KMS-11 (cell line): Measurements from ENCODE around the gene UBE2M.
"Not testable (repeated sequence)": the region's sequence is repeated elsewhere in the genome, so short reads cannot be mapped to it uniquely, and the experiment has no call there.

Source experiments
- H2AFZ ChIP-seq: fragments of 200-600 bp; sonication (generic); 2 replicates; pipeline ENCODE4 v1.6.1; 2016; ENCODE audit warnings: antibody characterized with exemption, mixed run types, low read depth
- H3K27ac ChIP-seq: fragments of 200-600 bp; sonication (generic); 2 replicates; pipeline ENCODE4 v1.6.1; 2016; ENCODE audit warnings: mild to moderate bottlenecking, mixed run types
- H3K27me3 ChIP-seq: fragments of 200-600 bp; sonication (generic); 2 replicates; pipeline ENCODE4 v1.6.1; 2017; ENCODE audit warnings: mild to moderate bottlenecking, low read depth, mixed run types, moderate library complexity; ENCODE audit not compliant: insufficient read depth
- H3K36me3 ChIP-seq: fragments of 200-600 bp; sonication (generic); 2 replicates; pipeline ENCODE4 v1.6.1; 2017; ENCODE audit warnings: mild to moderate bottlenecking, mixed run types; ENCODE audit not compliant: insufficient read depth
- H3K4me1 ChIP-seq: fragments of 200-600 bp; sonication (generic); 2 replicates; pipeline ENCODE4 v1.6.1; 2016; ENCODE audit warnings: mild to moderate bottlenecking, low read depth, mixed run types; ENCODE audit not compliant: poor library complexity, severe bottlenecking
- H3K4me2 ChIP-seq: fragments of 200-600 bp; sonication (generic); 2 replicates; pipeline ENCODE4 v1.7.0; 2016; ENCODE audit warnings: mild to moderate bottlenecking, mixed run types
- H3K4me3 ChIP-seq: fragments of 200-600 bp; sonication (generic); IDR thresholded peaks from 2 replicates; pipeline ENCODE4 v1.6.1; 2017; ENCODE audit warnings: low read depth, low read length, mixed read lengths; ENCODE audit not compliant: insufficient read depth
- H3K79me2 ChIP-seq: fragments of 200-600 bp; sonication (generic); 2 replicates; pipeline ENCODE4 v1.6.1; 2016; ENCODE audit warnings: low read depth, mixed run types; ENCODE audit not compliant: insufficient read depth
- H3K9ac ChIP-seq: fragments of 200-600 bp; sonication (generic); 2 replicates; pipeline ENCODE4 v1.6.1; 2016; ENCODE audit warnings: mild to moderate bottlenecking, mixed run types
- H4K20me1 ChIP-seq: fragments of 200-600 bp; sonication (generic); 2 replicates; pipeline ENCODE4 v1.6.1; 2016; ENCODE audit warnings: mild to moderate bottlenecking, mixed run types; ENCODE audit not compliant: insufficient read depth
- TF ChIP-seq, protein P1 (sequence below): fragments of 200-600 bp; sonication (generic); conservative IDR thresholded peaks from 2 replicates; pipeline ENCODE4 v1.6.1; 2017; ENCODE audit warnings: low read depth, mild to moderate bottlenecking, antibody characterized with exemption, low read length, moderate library complexity, mixed read lengths

UBE2M gene

DNA sequence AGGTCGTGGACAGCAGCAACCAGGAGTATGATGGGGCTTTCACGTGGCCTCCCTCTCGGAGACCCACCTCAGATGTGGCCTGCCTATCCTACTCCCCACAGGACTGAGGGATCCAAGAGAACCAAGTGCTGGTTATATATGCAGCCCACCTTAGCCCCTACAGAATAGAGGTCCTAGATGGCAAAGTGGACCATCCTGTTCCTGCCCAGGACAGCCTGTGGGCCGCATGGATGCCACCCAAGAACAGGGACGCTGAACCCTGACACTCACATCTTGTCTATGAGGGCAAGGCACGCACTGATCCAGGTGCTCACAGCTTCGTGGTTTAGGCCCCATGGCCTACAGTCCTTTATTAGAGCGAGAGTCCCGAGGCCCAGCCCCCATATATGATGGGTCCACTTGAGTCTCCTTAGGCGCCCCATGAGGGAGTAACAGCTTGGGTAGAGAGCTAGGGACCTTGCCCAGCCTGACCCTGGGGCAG lies 45.2 kb downstream of the UBE2M start:
- Histone ChIP-seq H3K36me3 (no peaks in the 10 kb centered on the region), H2AFZ (peak overlapping the region; percentile 68), H3K27me3 (no peaks in the 10 kb centered on the region), H3K4me2 (peak overlapping the region; percentile 55; the same call in 1 of the 2 replicates), H3K9ac (no peak overlapping the region; the same call in 1 of the 2 replicates), H3K27ac (no peak overlapping the region), H4K20me1 (no peaks in the 10 kb centered on the region), H3K79me2 (peaks cover 19% of the 10 kb centered on the region), H3K4me1 (peaks cover 24% of the 10 kb centered on the region), H3K4me3 (no peak overlapping the region)
- TF ChIP-seq, protein P1, sequence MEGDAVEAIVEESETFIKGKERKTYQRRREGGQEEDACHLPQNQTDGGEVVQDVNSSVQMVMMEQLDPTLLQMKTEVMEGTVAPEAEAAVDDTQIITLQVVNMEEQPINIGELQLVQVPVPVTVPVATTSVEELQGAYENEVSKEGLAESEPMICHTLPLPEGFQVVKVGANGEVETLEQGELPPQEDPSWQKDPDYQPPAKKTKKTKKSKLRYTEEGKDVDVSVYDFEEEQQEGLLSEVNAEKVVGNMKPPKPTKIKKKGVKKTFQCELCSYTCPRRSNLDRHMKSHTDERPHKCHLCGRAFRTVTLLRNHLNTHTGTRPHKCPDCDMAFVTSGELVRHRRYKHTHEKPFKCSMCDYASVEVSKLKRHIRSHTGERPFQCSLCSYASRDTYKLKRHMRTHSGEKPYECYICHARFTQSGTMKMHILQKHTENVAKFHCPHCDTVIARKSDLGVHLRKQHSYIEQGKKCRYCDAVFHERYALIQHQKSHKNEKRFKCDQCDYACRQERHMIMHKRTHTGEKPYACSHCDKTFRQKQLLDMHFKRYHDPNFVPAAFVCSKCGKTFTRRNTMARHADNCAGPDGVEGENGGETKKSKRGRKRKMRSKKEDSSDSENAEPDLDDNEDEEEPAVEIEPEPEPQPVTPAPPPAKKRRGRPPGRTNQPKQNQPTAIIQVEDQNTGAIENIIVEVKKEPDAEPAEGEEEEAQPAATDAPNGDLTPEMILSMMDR: no peak

DNA sequence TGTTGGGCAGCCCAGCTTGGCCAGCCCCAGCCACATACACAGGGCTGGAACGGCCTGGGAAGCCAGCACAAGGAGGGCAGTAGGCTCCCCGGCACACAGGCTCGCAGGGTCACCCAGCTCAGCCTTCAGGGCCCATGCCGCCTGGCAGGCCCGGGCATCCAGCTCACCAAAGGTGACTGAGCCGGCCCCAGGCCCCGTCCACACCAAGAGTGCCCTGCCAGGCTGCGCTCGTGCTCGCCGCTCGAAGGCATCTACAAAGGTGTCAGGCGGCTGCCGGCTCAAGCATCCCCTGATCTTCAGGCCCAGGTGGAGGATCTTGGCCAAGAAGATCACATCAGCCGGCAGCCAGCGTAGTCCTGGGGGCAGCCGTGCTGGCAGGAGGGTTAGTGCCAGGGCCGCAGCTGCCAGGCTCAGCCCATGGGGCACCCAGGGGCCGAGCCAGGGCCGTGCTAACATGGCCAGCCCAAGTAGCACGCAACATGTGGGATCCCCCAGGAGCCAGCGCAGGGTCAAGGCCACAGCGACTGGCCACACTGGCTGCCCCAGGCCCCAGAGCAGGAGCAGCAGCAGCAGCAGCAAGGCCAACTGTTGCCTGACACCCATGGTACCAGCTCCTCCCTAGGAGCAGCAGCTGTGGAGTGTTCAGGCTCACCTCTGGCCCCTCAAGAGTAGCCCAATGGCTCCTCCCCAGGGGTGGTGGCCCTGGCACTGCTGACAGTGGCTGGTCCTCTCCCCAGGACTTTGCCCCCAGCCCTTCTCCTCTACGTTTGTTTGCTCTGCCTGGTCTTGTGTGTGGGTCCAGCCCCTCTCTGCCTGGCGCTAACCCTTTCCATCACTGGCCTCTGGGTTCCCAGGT lies 46.8 kb downstream of the UBE2M start, which contains the start of gene SLC27A5:
Gene SLC27A5, minus strand, starts transcription at position 640 of the 856 bp plus-strand sequence. Its CDS starts 37 bp downstream, at position 603.
- Histone ChIP-seq H3K36me3 (no peaks in the 10 kb centered on the region), H3K9ac (no peak within 1 kb of the TSS), H3K27ac (no peak within 1 kb of the TSS), H4K20me1 (no peaks in the 10 kb centered on the region), H2AFZ (no peak within 1 kb of the TSS), H3K27me3 (no peaks in the 10 kb centered on the region), H3K4me1 (peaks cover 20% of the 10 kb centered on the region), H3K4me3 (no peak within 1 kb of the TSS), H3K79me2 (peaks cover 11% of the 10 kb centered on the region), H3K4me2 (no peak within 1 kb of the TSS)
- TF ChIP-seq, protein P1: no peak

- Histone ChIP-seq H3K4me2 (no peak overlapping the region), H3K4me1 (peaks cover 14% of the 10 kb centered on the region), H3K27me3 (no peaks in the 10 kb centered on the region), H3K36me3 (no peaks in the 10 kb centered on the region), H4K20me1 (no peaks in the 10 kb centered on the region), H3K79me2 (peaks cover 10% of the 10 kb centered on the region), H2AFZ (no peak overlapping the region), H3K9ac (no peak overlapping the region), H3K4me3 (no peak overlapping the region), H3K27ac (no peak overlapping the region)
- TF ChIP-seq, protein P1: no peak
Observed at GRCh38 chr19:58510084-58510862, 48.1 kb downstream of the UBE2M start.

DNA sequence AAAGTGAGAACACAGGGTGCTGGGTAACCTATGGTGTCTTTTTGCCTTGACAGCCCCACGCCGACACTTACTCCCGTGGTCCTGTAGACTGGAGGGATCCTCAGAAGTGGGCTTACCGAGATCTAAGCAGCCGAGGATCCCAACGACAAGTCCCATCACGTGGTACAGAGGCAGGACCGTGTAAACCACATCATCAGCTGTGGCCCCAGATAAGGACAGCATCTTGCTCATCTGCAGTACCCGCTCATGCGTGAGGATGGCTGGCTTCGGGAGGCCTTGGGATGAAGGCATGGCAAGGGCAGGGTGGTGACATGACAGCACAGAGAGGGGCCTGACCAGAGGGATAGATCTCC lies 48.7 kb downstream of the UBE2M start:
- Histone ChIP-seq H2AFZ (no peak overlapping the region), H3K36me3 (no peaks in the 10 kb centered on the region), H3K27ac (no peak overlapping the region), H3K4me3 (no peak overlapping the region), H3K9ac (no peak overlapping the region), H3K4me2 (no peak overlapping the region), H4K20me1 (no peaks in the 10 kb centered on the region), H3K27me3 (no peaks in the 10 kb centered on the region), H3K79me2 (peaks cover 4% of the 10 kb centered on the region), H3K4me1 (peaks cover 8% of the 10 kb centered on the region)
- TF ChIP-seq, protein P1: no peak

- not testable (repeated sequence) for H3K27ac ChIP-seq, H3K4me2 ChIP-seq, H4K20me1 ChIP-seq, H3K79me2 ChIP-seq, H3K4me3 ChIP-seq, H2AFZ ChIP-seq, H3K4me1 ChIP-seq, H3K27me3 ChIP-seq, H3K9ac ChIP-seq, H3K36me3 ChIP-seq
Observed at GRCh38 chr19:58507602-58508223, 50.7 kb downstream of the UBE2M start.
